ENCODE data around the gene ZBTB47.

- TF ChIP-seq CTCF (optimal IDR thresholded peaks at IDR 0.05 in 1 of 3, IDR thresholded peaks at IDR 0.05 in 1 of 3, conservative IDR thresholded peaks at IDR 0.05 in 1 of 3; ENCODE audit: extremely low read depth in 1 of 3, insufficient read depth in 2 of 3, low read length in 3 of 3) (no peak), EZH2 (IDR thresholded peaks at IDR 0.05; ENCODE audit: low read length) (no peak)
Measured at GRCh38 chr3:42666022-42666421, 12.5 kb downstream of the ZBTB47 start.
